HFFc6 (cell line): Measurements from ENCODE around the gene EIF4G3. TPM values are rescaled to one million over a fixed set of nuclear protein-coding genes. Genes with fewer than 3 reads are reported as not detected.
"Not testable (repeated sequence)": the region's sequence is repeated elsewhere in the genome, so short reads cannot be mapped to it uniquely, and the experiment has no call there.

ENCODE experiments used
- DNase-seq: peaks from one replicate; pipeline ENCODE4 v3.0.0-alpha.2; 2018
- H3K27ac Mint-ChIP-seq: 2 replicates; pipeline ENCODE4 v1.8.0; 2020; ENCODE audit warnings: mild to moderate bottlenecking, mixed read lengths
- H3K27me3 Mint-ChIP-seq: 2 replicates; pipeline ENCODE4 v1.8.0; 2021; ENCODE audit warnings: mild to moderate bottlenecking, moderate library complexity, mixed read lengths; ENCODE audit not compliant: insufficient read depth
- H3K36me3 Mint-ChIP-seq: 2 replicates; pipeline ENCODE4 v1.8.0; 2021; ENCODE audit warnings: low read depth, mixed read lengths
- H3K4me1 Mint-ChIP-seq: 2 replicates; pipeline ENCODE4 v1.8.0; 2020; ENCODE audit warnings: low read depth, mixed read lengths
- H3K4me3 Mint-ChIP-seq: 2 replicates; pipeline ENCODE4 v1.8.0; 2020; ENCODE audit warnings: mild to moderate bottlenecking, moderate library complexity, mixed read lengths
- H3K9me3 Mint-ChIP-seq: 2 replicates; pipeline ENCODE4 v1.8.0; 2020; ENCODE audit warnings: mild to moderate bottlenecking, mixed read lengths
- CTCF ChIP-seq: fragments of 200-600 bp; sonication (generic); IDR thresholded peaks from 2 replicates; pipeline ENCODE4 v1.5.0; 2021; ENCODE audit warnings: antibody characterized with exemption, mild to moderate bottlenecking
- total RNA-seq, 6 experiments: library from RNA; stranded (reverse); fragmentation: NEBNext Ultra II Directional; extraction: Animal tissue kit (Norgen Biotek cat#: 25700); gene quantifications; 2 replicates in 1 of 6; 3 replicates in 5 of 6; pipeline ENCODE4 v1.2.3, GENCODE V29; 2021

EIF4G3 gene
- total RNA-seq, 6 experiments from 2014 or later: 79.5 to 88.6 (median 82.0) TPM

- Mint-ChIP-seq H3K4me3 (no peak overlapping the region), H3K27me3 (no peaks in the 10 kb centered on the region; the same call in 1 of the 2 replicates), H3K9me3 (no peaks in the 10 kb centered on the region; the same call in 1 of the 2 replicates), H3K36me3 (peaks cover 12% of the 10 kb centered on the region), H3K27ac (no peak overlapping the region), H3K4me1 (peaks cover 34% of the 10 kb centered on the region)
- no peak for DNase-seq
- no peak for TF ChIP-seq CTCF
Measured at GRCh38 chr1:21028520-21029145, 148.1 kb downstream of the EIF4G3 start.

GRCh38 chr1:21027805-21028204, 148.9 kb downstream of the EIF4G3 start:
- Mint-ChIP-seq H3K9me3 (no peaks in the 10 kb centered on the region; the same call in 1 of the 2 replicates), H3K36me3 (peaks cover 12% of the 10 kb centered on the region)

GRCh38 chr1:21024918-21025317, 151.8 kb downstream of the EIF4G3 start:
- Mint-ChIP-seq H3K27ac (no peak overlapping the region; the same call in 1 of the 2 replicates), H3K4me3 (no peak overlapping the region), H3K9me3 (no peaks in the 10 kb centered on the region; the same call in 1 of the 2 replicates), H3K36me3 (peaks cover 7% of the 10 kb centered on the region; the same call in 1 of the 2 replicates), H3K27me3 (no peaks in the 10 kb centered on the region), H3K4me1 (peaks cover 46% of the 10 kb centered on the region)
- no peak for DNase-seq
- TF ChIP-seq CTCF: no peak

More at GRCh38 chr1:21027805-21028204, 148.9 kb downstream of the EIF4G3 start:
- no peak for TF ChIP-seq CTCF
- Mint-ChIP-seq H3K27ac (no peak overlapping the region), H3K27me3 (no peaks in the 10 kb centered on the region; the same call in 1 of the 2 replicates), H3K4me1 (peaks cover 36% of the 10 kb centered on the region), H3K4me3 (no peak overlapping the region)
- no peak for DNase-seq

GRCh38 chr1:21024136-21024896, 152.4 kb downstream of the EIF4G3 start:
- not testable (repeated sequence) for H3K9me3 Mint-ChIP-seq, H3K36me3 Mint-ChIP-seq, H3K27me3 Mint-ChIP-seq, H3K4me3 Mint-ChIP-seq, H3K27ac Mint-ChIP-seq, DNase-seq
- H3K4me1 Mint-ChIP-seq: peaks cover 49% of the 10 kb centered on the region

GRCh38 chr1:21022279-21023040, 154.2 kb downstream of the EIF4G3 start:
- peak overlapping the region; percentile 79 for H3K4me3 Mint-ChIP-seq

More at GRCh38 chr1:21022279-21023040, 154.2 kb downstream of the EIF4G3 start:
- Mint-ChIP-seq H3K36me3 (peaks cover 7% of the 10 kb centered on the region; the same call in 1 of the 2 replicates), H3K9me3 (no peaks in the 10 kb centered on the region; the same call in 1 of the 2 replicates), H3K27ac (peak overlapping the region; percentile 98), H3K4me1 (peaks cover 52% of the 10 kb centered on the region), H3K27me3 (no peaks in the 10 kb centered on the region)
- TF ChIP-seq CTCF: peak; percentile 18
- peak; percentile 98 for DNase-seq
